WTC11 (cell line): ENCODE data around the gene HMGB1. TPM values are rescaled to one million over a fixed set of nuclear protein-coding genes. Genes with fewer than 3 reads are reported as not detected.

Source experiments
- ATAC-seq: fragments of 200-7000 bp; cut with Tn5 transposase; 2 replicates; pipeline ENCODE4 v1.10.0; 2021; ENCODE audit warnings: mild to moderate bottlenecking, moderate library complexity
- CTCF ChIA-PET: fragments of 300-600 bp; sonication (Branson Sonifier 250); formaldehyde crosslinking; loops from one replicate; lab custom pipeline; 2021; ENCODE audit warnings: antibody characterized with exemption; lab: Charles Lee
- POLR2A ChIA-PET: fragments of 350-600 bp; sonication (Branson Sonifier 250); formaldehyde crosslinking; loops from one replicate; lab custom pipeline; 2021; ENCODE audit warnings: antibody characterized with exemption; lab: Charles Lee
- DNase-seq: peaks from one replicate; pipeline ENCODE4 v3.0.0; 2021; ENCODE audit warnings: low spot score
- H3K27ac Mint-ChIP-seq: 2 replicates; pipeline ENCODE4 v1.8.0; 2021; ENCODE audit warnings: mixed read lengths
- H3K27me3 Mint-ChIP-seq: 2 replicates; pipeline ENCODE4 v1.8.0; 2021; ENCODE audit warnings: low read depth, mild to moderate bottlenecking, moderate library complexity, mixed read lengths
- H3K36me3 Mint-ChIP-seq: 2 replicates; pipeline ENCODE4 v1.8.0; 2021; ENCODE audit warnings: mixed read lengths
- H3K4me1 Mint-ChIP-seq: 2 replicates; pipeline ENCODE4 v1.8.0; 2022; ENCODE audit warnings: mixed read lengths
- H3K4me3 Mint-ChIP-seq: 2 replicates; pipeline ENCODE4 v1.8.0; 2021; ENCODE audit warnings: mild to moderate bottlenecking, moderate library complexity, mixed read lengths
- H3K9me3 Mint-ChIP-seq: 2 replicates; pipeline ENCODE4 v1.8.0; 2021; ENCODE audit warnings: mixed read lengths
- CTCF ChIP-seq: fragments of 200-600 bp; IDR thresholded peaks from 2 replicates; pipeline ENCODE4 v1.8.0; 2022; ENCODE audit warnings: antibody characterized with exemption
- FOXP1 ChIP-seq: sonication (generic); formaldehyde crosslinking; IDR thresholded peaks from 2 replicates; pipeline ENCODE4 v1.8.0; 2022; ENCODE audit warnings: missing genetic modification reagents, mild to moderate bottlenecking, moderate library complexity, borderline replicate concordance
- MXD4 ChIP-seq: fragments of 250-450 bp; sonication (Bioruptor Pico); IDR thresholded peaks from 2 replicates; pipeline ENCODE4 v1.8.0; 2021; ENCODE audit warnings: mild to moderate bottlenecking, moderate library complexity, borderline replicate concordance
- MYBL2 ChIP-seq: sonication (generic); formaldehyde crosslinking; IDR thresholded peaks from 2 replicates; pipeline ENCODE4 v1.8.1; 2023; ENCODE audit warnings: mild to moderate bottlenecking, moderate library complexity, missing genetic modification reagents
- NFE2L1 ChIP-seq: sonication (generic); formaldehyde crosslinking; IDR thresholded peaks from 2 replicates; pipeline ENCODE4 v1.8.1; 2023; ENCODE audit warnings: missing genetic modification reagents
- PRRX2 ChIP-seq: fragments of 250-450 bp; sonication (Bioruptor Pico); IDR thresholded peaks from 2 replicates; pipeline ENCODE4 v1.8.0; 2021; ENCODE audit warnings: mild to moderate bottlenecking
- USF2 ChIP-seq: sonication (generic); formaldehyde crosslinking; IDR thresholded peaks from 2 replicates; pipeline ENCODE4 v1.8.1; 2023; ENCODE audit warnings: mild to moderate bottlenecking, missing genetic modification reagents, moderate library complexity
- ZNF121 ChIP-seq: sonication (generic); formaldehyde crosslinking; IDR thresholded peaks from 2 replicates; pipeline ENCODE4 v1.8.0; 2023; ENCODE audit warnings: missing genetic modification reagents
- ZNF263 ChIP-seq: sonication (generic); formaldehyde crosslinking; IDR thresholded peaks from 2 replicates; pipeline ENCODE4 v1.8.1; 2022; ENCODE audit warnings: low read depth, mild to moderate bottlenecking, moderate library complexity, missing genetic modification reagents
- total RNA-seq: library from RNA; stranded (reverse); gene quantifications from 3 replicates; pipeline ENCODE4 v1.2.3, GENCODE V29; 2021
- TF ChIP-seq, protein P1 (sequence below): sonication (generic); formaldehyde crosslinking; IDR thresholded peaks from 2 replicates; pipeline ENCODE4 v1.8.1; 2022; ENCODE audit warnings: low read depth, missing genetic modification reagents, borderline replicate concordance
- TF ChIP-seq, protein P2 (sequence below): sonication (generic); formaldehyde crosslinking; IDR thresholded peaks from 2 replicates; pipeline ENCODE4 v1.8.1; 2022; ENCODE audit warnings: mild to moderate bottlenecking, missing genetic modification reagents, moderate library complexity, borderline replicate concordance
- TF ChIP-seq, protein P3 (sequence below): sonication (generic); formaldehyde crosslinking; conservative IDR thresholded peaks from 2 replicates; pipeline ENCODE4 v1.8.1; 2022; ENCODE audit warnings: mild to moderate bottlenecking, missing genetic modification reagents
- TF ChIP-seq, protein P4 (sequence below): sonication (generic); formaldehyde crosslinking; IDR thresholded peaks from 2 replicates; pipeline ENCODE4 v1.8.0; 2022; ENCODE audit warnings: mild to moderate bottlenecking, missing genetic modification reagents

The HMGB1 gene
- total RNA-seq, 1 experiment from 2014 or later = 640 TPM

DNA sequence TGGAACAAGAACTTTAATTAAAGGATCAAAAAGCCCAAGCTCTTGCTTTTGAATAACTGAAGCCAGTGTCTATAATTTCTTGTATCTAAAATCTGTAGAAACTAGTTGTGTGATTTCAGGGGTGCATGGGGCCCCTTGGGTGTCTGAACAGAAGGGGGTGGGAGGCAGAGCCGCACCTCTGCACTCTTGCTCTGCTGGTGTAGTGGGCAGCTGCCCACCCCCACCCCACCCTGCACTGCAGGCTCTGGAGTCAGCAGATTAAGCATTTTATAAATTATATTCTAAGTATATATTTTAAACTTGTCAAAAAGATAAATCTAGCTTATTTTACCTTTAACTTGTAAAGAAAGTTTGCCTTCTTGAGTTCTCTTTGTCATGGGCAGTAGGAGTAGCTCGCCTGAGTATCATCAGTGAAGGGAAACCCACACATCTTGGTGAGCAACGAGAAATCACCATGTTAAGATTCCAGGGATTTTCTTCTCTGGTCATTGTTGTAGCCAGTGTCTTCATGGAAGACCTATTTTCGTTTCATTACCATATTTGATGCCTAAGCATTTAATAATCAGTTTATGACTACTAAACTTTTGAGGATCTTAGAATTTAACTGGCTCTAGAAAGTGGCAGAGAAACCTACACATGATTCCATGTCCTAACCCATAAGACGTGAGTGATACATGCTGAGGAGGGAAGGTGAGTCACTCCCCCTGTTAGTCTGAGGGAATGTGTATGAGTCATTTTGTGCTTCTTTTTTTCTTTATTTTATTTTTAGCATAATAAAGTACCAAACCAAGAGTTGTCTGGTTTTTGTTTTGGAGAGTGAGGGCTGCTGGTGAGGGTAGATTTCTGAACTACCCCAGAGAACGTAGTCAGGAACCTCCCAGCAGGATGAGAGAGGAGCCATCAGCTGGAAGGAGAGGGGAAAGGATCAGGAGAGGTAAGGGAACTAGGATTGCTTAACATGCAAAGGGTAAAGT, 35.7 kb downstream of the HMGB1 start (continued):
- TF ChIP-seq, protein P1, sequence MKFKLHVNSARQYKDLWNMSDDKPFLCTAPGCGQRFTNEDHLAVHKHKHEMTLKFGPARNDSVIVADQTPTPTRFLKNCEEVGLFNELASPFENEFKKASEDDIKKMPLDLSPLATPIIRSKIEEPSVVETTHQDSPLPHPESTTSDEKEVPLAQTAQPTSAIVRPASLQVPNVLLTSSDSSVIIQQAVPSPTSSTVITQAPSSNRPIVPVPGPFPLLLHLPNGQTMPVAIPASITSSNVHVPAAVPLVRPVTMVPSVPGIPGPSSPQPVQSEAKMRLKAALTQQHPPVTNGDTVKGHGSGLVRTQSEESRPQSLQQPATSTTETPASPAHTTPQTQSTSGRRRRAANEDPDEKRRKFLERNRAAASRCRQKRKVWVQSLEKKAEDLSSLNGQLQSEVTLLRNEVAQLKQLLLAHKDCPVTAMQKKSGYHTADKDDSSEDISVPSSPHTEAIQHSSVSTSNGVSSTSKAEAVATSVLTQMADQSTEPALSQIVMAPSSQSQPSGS = no peak
- TF ChIP-seq MXD4 (CRISPR knock-in tag) = no peak
- TF ChIP-seq, protein P2, sequence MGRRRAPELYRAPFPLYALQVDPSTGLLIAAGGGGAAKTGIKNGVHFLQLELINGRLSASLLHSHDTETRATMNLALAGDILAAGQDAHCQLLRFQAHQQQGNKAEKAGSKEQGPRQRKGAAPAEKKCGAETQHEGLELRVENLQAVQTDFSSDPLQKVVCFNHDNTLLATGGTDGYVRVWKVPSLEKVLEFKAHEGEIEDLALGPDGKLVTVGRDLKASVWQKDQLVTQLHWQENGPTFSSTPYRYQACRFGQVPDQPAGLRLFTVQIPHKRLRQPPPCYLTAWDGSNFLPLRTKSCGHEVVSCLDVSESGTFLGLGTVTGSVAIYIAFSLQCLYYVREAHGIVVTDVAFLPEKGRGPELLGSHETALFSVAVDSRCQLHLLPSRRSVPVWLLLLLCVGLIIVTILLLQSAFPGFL (CRISPR knock-in tag) = no peak
- TF ChIP-seq, protein P3, sequence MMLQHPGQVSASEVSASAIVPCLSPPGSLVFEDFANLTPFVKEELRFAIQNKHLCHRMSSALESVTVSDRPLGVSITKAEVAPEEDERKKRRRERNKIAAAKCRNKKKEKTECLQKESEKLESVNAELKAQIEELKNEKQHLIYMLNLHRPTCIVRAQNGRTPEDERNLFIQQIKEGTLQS (CRISPR knock-in tag) = no peak
- no peak for TF ChIP-seq FOXP1

GRCh38 chr13:30429235-30429634, 36.5 kb downstream of the HMGB1 start:
- no peaks in the 10 kb centered on the region for H3K27me3 Mint-ChIP-seq
- no peaks in the 10 kb centered on the region for H3K36me3 Mint-ChIP-seq
- ATAC-seq = no peak
- no peak overlapping the region for H3K4me3 Mint-ChIP-seq
- no peaks in the 10 kb centered on the region for H3K9me3 Mint-ChIP-seq
- H3K4me1 Mint-ChIP-seq = peaks cover 14% of the 10 kb centered on the region
- ChIA-PET CTCF (no interaction called here), POLR2A (no interaction called here)
- TF ChIP-seq PRRX2 = no peak
- no peak for TF ChIP-seq ZNF121
- TF ChIP-seq USF2 (CRISPR knock-in tag) = no peak
- TF ChIP-seq CTCF = no peak
- no peak overlapping the region for H3K27ac Mint-ChIP-seq
- DNase-seq = no peak

DNA sequence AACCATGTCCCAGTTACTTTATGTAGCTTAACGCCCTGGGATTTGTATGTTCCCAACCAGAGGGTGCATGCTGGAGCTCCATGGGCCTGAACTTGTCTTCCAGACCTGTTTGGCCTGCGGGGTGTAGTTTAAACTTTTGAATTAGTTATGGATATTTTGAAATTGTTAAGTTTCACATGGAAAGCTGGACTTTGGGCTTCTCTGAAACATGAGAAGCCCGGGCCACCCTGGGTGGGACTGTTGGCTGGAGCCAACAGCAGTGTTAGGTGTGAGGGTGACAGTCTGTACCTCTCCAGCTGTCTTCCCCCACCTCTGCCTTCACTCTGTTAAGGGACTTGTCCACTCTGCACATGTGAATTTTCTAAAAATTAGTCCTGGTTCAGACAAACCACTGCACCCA, 41.8 kb downstream of the HMGB1 start:
- ChIA-PET CTCF (no interaction called here), POLR2A (interaction anchor here (0.5 kb wide), 1 partner anchor 19 kb away, joined by 3 read pairs; no protein-coding TSS in a partner anchor)
- H3K27me3 Mint-ChIP-seq = peaks cover 16% of the 10 kb centered on the region
- H3K9me3 Mint-ChIP-seq = no peaks in the 10 kb centered on the region
- no peak for ATAC-seq
- no peak overlapping the region for H3K27ac Mint-ChIP-seq
- H3K4me1 Mint-ChIP-seq = peaks cover 14% of the 10 kb centered on the region
- no peak for DNase-seq
- no peak overlapping the region for H3K4me3 Mint-ChIP-seq
- no peaks in the 10 kb centered on the region for H3K36me3 Mint-ChIP-seq
- TF ChIP-seq, protein P3 (CRISPR knock-in tag) = no peak
- TF ChIP-seq ZNF263 (CRISPR knock-in tag) (no peak), NFE2L1 (CRISPR knock-in tag) (no peak), MXD4 (CRISPR knock-in tag) (no peak), MYBL2 (CRISPR knock-in tag) (no peak)
- TF ChIP-seq, protein P4, sequence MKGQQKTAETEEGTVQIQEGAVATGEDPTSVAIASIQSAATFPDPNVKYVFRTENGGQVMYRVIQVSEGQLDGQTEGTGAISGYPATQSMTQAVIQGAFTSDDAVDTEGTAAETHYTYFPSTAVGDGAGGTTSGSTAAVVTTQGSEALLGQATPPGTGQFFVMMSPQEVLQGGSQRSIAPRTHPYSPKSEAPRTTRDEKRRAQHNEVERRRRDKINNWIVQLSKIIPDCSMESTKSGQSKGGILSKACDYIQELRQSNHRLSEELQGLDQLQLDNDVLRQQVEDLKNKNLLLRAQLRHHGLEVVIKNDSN = no peak
